Measurements from ENCODE around the gene TMEFF2.

DNA sequence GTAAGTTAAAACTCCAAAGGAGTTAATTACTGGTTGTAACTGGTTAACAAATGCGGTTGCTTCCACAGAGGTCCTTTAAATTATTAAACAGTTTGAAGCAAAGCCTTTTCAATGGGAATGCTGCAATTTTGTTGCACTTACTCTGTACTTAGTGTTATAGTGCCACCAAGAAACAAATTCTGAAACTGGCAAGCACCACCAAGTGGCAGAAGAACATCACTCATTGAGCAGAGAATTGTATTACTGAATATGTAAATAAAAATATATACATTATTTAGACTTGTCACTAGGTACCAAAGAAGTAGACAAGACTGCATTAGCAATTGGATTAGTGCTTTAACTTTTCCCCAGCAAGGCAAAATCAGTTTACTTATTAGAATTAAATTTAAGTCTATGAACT is 2.6 kb upstream of the TMEFF2 start:
- TF ChIP-seq, protein P1, sequence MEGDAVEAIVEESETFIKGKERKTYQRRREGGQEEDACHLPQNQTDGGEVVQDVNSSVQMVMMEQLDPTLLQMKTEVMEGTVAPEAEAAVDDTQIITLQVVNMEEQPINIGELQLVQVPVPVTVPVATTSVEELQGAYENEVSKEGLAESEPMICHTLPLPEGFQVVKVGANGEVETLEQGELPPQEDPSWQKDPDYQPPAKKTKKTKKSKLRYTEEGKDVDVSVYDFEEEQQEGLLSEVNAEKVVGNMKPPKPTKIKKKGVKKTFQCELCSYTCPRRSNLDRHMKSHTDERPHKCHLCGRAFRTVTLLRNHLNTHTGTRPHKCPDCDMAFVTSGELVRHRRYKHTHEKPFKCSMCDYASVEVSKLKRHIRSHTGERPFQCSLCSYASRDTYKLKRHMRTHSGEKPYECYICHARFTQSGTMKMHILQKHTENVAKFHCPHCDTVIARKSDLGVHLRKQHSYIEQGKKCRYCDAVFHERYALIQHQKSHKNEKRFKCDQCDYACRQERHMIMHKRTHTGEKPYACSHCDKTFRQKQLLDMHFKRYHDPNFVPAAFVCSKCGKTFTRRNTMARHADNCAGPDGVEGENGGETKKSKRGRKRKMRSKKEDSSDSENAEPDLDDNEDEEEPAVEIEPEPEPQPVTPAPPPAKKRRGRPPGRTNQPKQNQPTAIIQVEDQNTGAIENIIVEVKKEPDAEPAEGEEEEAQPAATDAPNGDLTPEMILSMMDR (IDR thresholded peaks at IDR 0.05), result no peak
- TF ChIP-seq POLR2A (IDR thresholded peaks at IDR 0.05), result no peak
